ENCODE measurements around the gene LPAR5. TPM values are rescaled to one million over a fixed set of nuclear protein-coding genes. Genes with fewer than 3 reads are reported as not detected.

The LPAR5 gene
- total and polyA plus RNA-seq, 2 experiments from 2014 or later: 0.60 to 2.0 TPM

GRCh38 chr12:6647083-6647604 lies 11.4 kb upstream of the LPAR5 start, which contains the start of gene ACRBP:
Gene ACRBP (minus strand): TSS chr12:6647432. CDS start chr12:6647366, 66 bp downstream.
- no peaks in the 10 kb centered on the region for H3K9me3 ChIP-seq (ENCODE audit: low read depth)
- H2AFZ ChIP-seq: no peak within 1 kb of the TSS
- no peak for TF ChIP-seq CTCF (IDR thresholded peaks at IDR 0.05; ENCODE audit: poor library complexity)
- no peak for TF ChIP-seq EZH2 (IDR thresholded peaks at IDR 0.05; ENCODE audit: borderline replicate concordance)
- TF ChIP-seq EZH2phosphoT487 (IDR thresholded peaks at IDR 0.05; ENCODE audit: low read depth, severe bottlenecking, unreplicated experiment): no peak
- no peak within 1 kb of the TSS for H3K4me3 ChIP-seq
- no peaks in the 10 kb centered on the region for H3K79me2 ChIP-seq
- no peaks in the 10 kb centered on the region for H4K20me1 ChIP-seq (ENCODE audit: insufficient read depth, poor library complexity, severe bottlenecking)
- H3K27me3 ChIP-seq: no peaks in the 10 kb centered on the region
- 19% methylated on average over 12 of the region's 38 CpGs for WGBS (ENCODE audit: low lambda C conversion rate, missing lambda C conversion rate)
- H3K9me2 ChIP-seq (replicated peaks; ENCODE audit: insufficient read depth): no peaks in the 10 kb centered on the region
- no peaks in the 10 kb centered on the region for H3K36me3 ChIP-seq (replicated peaks; ENCODE audit: insufficient read depth, low read depth)
- peak within 1 kb of the TSS; percentile 77 for H3K4me2 ChIP-seq
- H3K4me1 ChIP-seq (ENCODE audit: insufficient read depth): no peaks in the 10 kb centered on the region
- no peak within 1 kb of the TSS for H3K27ac ChIP-seq
- peak; percentile 69 for DNase-seq (ENCODE audit: low spot score)

- 88% methylated on average over 25 of the region's 28 CpGs for WGBS (ENCODE audit: low lambda C conversion rate, missing lambda C conversion rate)
- H3K4me3 ChIP-seq: no peak overlapping the region
Measured at GRCh38 chr12:6646276-6647082, 10.7 kb upstream of the LPAR5 start.

GRCh38 chr12:6644903-6645302 lies 9.1 kb upstream of the LPAR5 start:
- no peaks in the 10 kb centered on the region for H3K9me3 ChIP-seq (ENCODE audit: low read depth)
- no peak overlapping the region for H3K4me3 ChIP-seq
- WGBS (ENCODE audit: low lambda C conversion rate, missing lambda C conversion rate): 31% methylated on average over 5 of the region's 5 CpGs
- H2AFZ ChIP-seq: no peak overlapping the region
- H3K9me2 ChIP-seq (replicated peaks; ENCODE audit: insufficient read depth): no peaks in the 10 kb centered on the region
- H3K27me3 ChIP-seq: no peaks in the 10 kb centered on the region
- no peaks in the 10 kb centered on the region for H4K20me1 ChIP-seq (ENCODE audit: insufficient read depth, poor library complexity, severe bottlenecking)
- no peaks in the 10 kb centered on the region for H3K4me1 ChIP-seq (ENCODE audit: insufficient read depth)
- H3K27ac ChIP-seq: no peak overlapping the region
- H3K79me2 ChIP-seq: no peaks in the 10 kb centered on the region
- no peak overlapping the region for H3K4me2 ChIP-seq
- H3K36me3 ChIP-seq (replicated peaks; ENCODE audit: insufficient read depth, low read depth): no peaks in the 10 kb centered on the region
- TF ChIP-seq EZH2 (IDR thresholded peaks at IDR 0.05; ENCODE audit: borderline replicate concordance) (no peak), CTCF (IDR thresholded peaks at IDR 0.05; ENCODE audit: poor library complexity) (peak; percentile 48), EZH2phosphoT487 (IDR thresholded peaks at IDR 0.05; ENCODE audit: low read depth, severe bottlenecking, unreplicated experiment) (no peak)
- no peak for DNase-seq (ENCODE audit: low spot score)

More at GRCh38 chr12:6646276-6647082, 10.7 kb upstream of the LPAR5 start:
- no peak for TF ChIP-seq CTCF (IDR thresholded peaks at IDR 0.05; ENCODE audit: poor library complexity)
- no peak for TF ChIP-seq EZH2phosphoT487 (IDR thresholded peaks at IDR 0.05; ENCODE audit: low read depth, severe bottlenecking, unreplicated experiment)
- no peak for TF ChIP-seq EZH2 (IDR thresholded peaks at IDR 0.05; ENCODE audit: borderline replicate concordance)
- Histone ChIP-seq H3K27ac (no peak overlapping the region), H4K20me1 (ENCODE audit: insufficient read depth, poor library complexity, severe bottlenecking) (no peaks in the 10 kb centered on the region), H3K9me2 (replicated peaks; ENCODE audit: insufficient read depth) (no peaks in the 10 kb centered on the region), H2AFZ (no peak overlapping the region), H3K4me2 (peak overlapping the region; percentile 77), H3K79me2 (no peaks in the 10 kb centered on the region), H3K27me3 (no peaks in the 10 kb centered on the region), H3K36me3 (replicated peaks; ENCODE audit: insufficient read depth, low read depth) (no peaks in the 10 kb centered on the region), H3K4me1 (ENCODE audit: insufficient read depth) (no peaks in the 10 kb centered on the region), H3K9me3 (ENCODE audit: low read depth) (no peaks in the 10 kb centered on the region)
- DNase-seq (ENCODE audit: low spot score): no peak
